ENCODE results near the gene KNDC1. TPM values are rescaled to one million over a fixed set of nuclear protein-coding genes. Genes with fewer than 3 reads are reported as not detected.

KNDC1 gene
- total and polyA plus RNA-seq, 2 of the 13 experiments (the other 11 are each of a cell fraction or from before 2014, with no cell fraction given), result 0.69 TPM; not detected in 1

DNA sequence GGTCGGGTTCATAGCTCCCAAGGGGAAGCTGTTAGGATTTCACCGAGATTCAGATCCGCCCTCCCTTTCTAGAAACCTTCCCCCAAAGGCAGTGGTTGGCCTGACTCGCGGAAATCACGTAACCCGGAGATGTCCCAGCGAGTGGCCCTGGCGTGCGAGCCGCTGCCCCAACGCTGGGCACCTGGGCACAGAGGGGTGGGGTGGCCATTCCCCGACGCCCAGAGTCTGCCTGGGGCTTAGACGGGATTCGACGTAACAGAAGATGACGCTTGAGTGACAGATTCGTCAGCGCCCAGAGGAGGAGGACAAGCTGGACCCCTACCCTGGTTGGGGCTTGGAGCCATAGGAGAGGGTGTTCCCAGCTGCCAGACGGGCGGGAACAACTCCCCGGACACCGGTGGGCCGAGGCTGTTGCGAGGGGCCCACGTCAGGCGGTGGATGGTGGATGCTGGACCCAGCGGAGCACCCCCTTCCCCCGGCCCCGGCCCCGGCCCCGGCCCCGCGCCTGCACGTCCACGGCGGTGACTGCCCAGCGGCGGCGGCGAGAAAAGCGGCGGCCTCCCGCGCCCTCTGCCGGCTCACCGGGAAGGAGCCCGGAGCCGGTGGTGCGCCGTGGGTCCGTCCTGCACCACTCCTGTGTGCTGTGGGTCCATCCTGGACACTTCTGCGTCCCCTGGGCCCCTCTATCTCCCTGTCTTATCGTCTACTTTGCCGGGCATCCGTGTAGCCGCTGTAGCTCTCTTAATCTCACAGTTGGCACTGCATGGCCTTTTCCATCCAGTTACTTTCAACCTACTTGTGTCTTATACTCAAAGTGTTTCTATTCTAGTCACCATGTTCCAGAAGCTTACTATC, 35.4 kb upstream of the KNDC1 start (continued):
- TF ChIP-seq ZNF124 (CRISPR knock-in tag; IDR thresholded peaks at IDR 0.05) (no peak), TOE1 (CRISPR knock-in tag; IDR thresholded peaks at IDR 0.05) (no peak)

DNA sequence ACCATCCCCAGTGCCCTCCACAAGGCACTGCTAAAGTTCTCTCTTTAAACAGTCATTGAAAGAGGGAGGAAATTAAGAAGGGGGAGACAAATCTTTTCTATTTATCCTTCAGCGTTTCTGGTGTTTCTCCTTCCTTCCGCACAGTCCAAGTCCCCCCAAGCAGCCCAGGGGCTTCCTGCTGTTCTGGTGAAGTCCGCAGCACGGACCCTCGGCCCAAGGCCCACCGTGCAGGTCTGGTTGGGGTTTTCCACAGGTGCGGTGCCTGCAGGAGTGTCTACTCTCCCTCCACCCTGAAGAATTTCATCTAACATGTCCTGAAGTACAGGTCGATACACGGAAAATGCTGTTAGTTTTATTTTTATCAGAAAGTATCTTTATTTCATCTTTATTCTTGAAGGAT, 34.1 kb upstream of the KNDC1 start:
- Histone ChIP-seq H3K36me3 (replicated peaks in 1 of 2; ENCODE audit: control insufficient read depth in 1 of 2, insufficient read depth in 2 of 2, low read length in 2 of 2) (no peaks in the 10 kb centered on the region), H3K9ac (ENCODE audit: insufficient read depth, low read depth, low read length) (no peak overlapping the region), H3K9me3 (ENCODE audit: low read length) (no peaks in the 10 kb centered on the region), H3K4me2 (ENCODE audit: low read depth, low read length) (no peak overlapping the region), H3K27ac (ENCODE audit: extremely low read length, insufficient read depth, low read length) (no peak overlapping the region), H4K20me1 (ENCODE audit: insufficient read depth, low read length) (peaks cover 6% of the 10 kb centered on the region; the same call in 1 of the 2 replicates), H3K27me3 (ENCODE audit: control insufficient read depth in 1 of 2, insufficient read depth in 2 of 2, low read length in 2 of 2) (peaks cover 8 to 26% of the 10 kb centered on the region in 2 experiments; a peak in 4 of 5 replicates), H3K4me1 (ENCODE audit: insufficient read depth, low read length) (no peaks in the 10 kb centered on the region), H2AFZ (ENCODE audit: low read length) (no peak overlapping the region), H3K4me3 (replicated peaks in 1 of 3; ENCODE audit: insufficient read depth in 1 of 3, low read depth in 2 of 3, low read length in 3 of 3) (no peak overlapping the region), H3K79me2 (ENCODE audit: insufficient read depth, low read length) (no peaks in the 10 kb centered on the region)
- POLR2A ChIA-PET, result no interaction called here
- BruUV-seq (replicated peaks), result no TSS peak
- 55% methylated on average over 9 of the region's 9 CpGs for WGBS (ENCODE audit: low lambda C conversion rate)
- CTCF ChIA-PET (ENCODE audit: low intra/inter-chr PET ratio, low total read pairs), result interaction anchor here (2.5 kb wide), 1 partner anchor 185 kb away, joined by 24 read pairs; the partner anchor contains the start of gene CFAP46
- TF ChIP-seq AGO1 (IDR thresholded peaks at IDR 0.05; ENCODE audit: low read depth, low read length, poor library complexity, severe bottlenecking), result no peak
- FAIRE-seq, result no peak
- in situ Hi-C loops (cut with HindIII; ENCODE audit: extremely low pct_ligation_motif_present, low pct_unique_long_range_greater_than_20kb) (loop anchor here (10.0 kb wide), 1 partner anchor 181 kb away; the partner anchor contains the start of gene CFAP46), intact Hi-C loops (cut with micrococcal nuclease; ENCODE audit: unreplicated experiment) (no loop called here)
- ATAC-seq, result no peak
- no peak for DNase-seq (ENCODE audit: low spot score)

Data from HepG2 (cell line).